Measurements from ENCODE around the gene MACROH2A1. TPM values are rescaled to one million over a fixed set of nuclear protein-coding genes. Genes with fewer than 3 reads are reported as not detected.
A peak's percentile ranks its signal among the peaks of the same experiment; 100 is the strongest.

MACROH2A1 gene
- total RNA-seq, 1 donor from 2014 or later, result 151 TPM

- DNase-seq (ENCODE audit: low read depth in 2 of 2), result peak; percentile 74 to 77
Measured at GRCh38 chr5:135356522-135357318, 42.3 kb downstream of the MACROH2A1 start.

DNA sequence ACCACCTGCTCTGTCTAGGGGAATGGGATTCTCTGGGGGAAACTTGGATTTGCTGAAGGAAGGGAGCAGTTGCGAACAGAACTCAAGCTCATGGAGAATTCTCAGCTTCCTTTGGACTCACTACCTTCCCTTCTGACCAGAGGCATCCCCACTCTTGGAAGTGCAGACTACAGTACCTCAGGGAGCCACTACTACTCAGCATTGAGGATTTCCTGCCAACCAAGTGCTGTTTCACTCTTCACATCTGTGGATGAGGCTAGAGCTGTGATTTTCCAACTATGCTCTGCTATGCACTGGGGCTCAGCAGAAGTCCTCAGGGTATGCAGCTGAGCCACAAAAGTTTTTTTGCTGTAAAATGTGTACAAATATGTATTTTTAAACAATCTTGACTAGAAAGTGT lies 43.9 kb downstream of the MACROH2A1 start:
- no peak for DNase-seq (ENCODE audit: low read depth in 2 of 2)

DNA sequence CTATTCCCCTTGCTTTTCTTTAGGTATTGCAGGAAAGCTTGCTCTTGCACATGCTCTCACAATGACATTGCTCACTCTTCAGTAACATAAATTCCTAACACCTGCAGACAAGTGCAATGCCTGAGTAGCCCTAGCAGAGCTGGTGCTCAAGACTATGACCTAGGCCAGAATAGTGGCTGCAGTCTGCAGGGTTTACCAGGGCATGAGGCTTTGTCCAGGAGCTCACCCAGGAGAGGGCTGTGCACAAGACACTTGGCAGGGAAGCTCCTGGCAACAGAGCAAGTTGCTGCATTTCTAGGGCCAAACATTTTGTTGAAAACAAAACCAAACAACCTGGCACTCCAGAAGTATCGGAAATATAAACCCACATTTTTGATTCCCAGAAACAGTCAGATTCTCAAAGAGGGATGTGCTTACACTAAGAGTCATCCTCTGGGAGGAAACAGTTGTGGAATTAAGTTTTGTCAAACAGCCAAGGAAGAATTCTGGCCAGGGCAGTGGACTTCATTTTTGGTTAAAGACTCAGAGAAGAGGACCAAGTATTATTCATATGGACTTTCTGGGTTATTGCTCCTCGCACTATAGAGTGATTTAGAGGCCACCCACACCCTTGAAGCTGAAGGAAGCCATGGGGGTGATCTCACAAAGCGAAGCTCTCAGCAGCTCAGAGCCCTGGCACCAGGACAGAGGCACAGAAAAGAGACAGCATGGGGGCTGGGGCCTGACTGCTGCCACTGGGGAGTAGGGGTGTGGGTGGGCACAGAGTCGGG lies 44.9 kb downstream of the MACROH2A1 start:
- peak in 1 of 2 donors; percentile 57 for DNase-seq (ENCODE audit: low read depth in 2 of 2)

- no peak for DNase-seq (ENCODE audit: low read depth in 2 of 2)
Measured at GRCh38 chr5:135350536-135350935, 48.5 kb downstream of the MACROH2A1 start.

- no peak for DNase-seq (ENCODE audit: low read depth in 2 of 2)
Measured at GRCh38 chr5:135349886-135350285, 49.1 kb downstream of the MACROH2A1 start.

GRCh38 chr5:135349451-135349850 lies 49.6 kb downstream of the MACROH2A1 start:
- DNase-seq (ENCODE audit: low read depth in 2 of 2), result no peak

DNA sequence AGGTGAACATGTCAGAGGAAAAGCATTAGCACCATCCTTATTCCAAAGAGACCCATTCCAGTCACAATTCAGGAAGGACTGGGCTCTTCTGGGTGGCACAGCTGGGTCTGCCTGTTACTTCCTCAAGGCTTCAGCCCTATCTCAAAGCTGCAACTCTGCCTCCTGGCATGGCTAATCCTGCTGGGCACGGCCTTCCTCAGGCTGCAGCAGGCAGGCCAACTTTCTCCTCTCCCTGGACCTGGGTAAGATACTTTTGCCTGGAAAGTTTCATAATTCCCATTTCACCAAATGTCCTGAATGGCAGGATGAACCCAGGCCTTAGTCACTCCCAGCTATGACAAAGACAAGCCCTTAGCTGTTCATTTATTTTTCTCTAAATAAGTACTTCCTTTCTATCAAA lies 50.1 kb downstream of the MACROH2A1 start:
- DNase-seq (ENCODE audit: low read depth in 2 of 2), result no peak

GRCh38 chr5:135347392-135347791 lies 51.6 kb downstream of the MACROH2A1 start:
- DNase-seq (ENCODE audit: low read depth in 2 of 2), result no peak

DNA sequence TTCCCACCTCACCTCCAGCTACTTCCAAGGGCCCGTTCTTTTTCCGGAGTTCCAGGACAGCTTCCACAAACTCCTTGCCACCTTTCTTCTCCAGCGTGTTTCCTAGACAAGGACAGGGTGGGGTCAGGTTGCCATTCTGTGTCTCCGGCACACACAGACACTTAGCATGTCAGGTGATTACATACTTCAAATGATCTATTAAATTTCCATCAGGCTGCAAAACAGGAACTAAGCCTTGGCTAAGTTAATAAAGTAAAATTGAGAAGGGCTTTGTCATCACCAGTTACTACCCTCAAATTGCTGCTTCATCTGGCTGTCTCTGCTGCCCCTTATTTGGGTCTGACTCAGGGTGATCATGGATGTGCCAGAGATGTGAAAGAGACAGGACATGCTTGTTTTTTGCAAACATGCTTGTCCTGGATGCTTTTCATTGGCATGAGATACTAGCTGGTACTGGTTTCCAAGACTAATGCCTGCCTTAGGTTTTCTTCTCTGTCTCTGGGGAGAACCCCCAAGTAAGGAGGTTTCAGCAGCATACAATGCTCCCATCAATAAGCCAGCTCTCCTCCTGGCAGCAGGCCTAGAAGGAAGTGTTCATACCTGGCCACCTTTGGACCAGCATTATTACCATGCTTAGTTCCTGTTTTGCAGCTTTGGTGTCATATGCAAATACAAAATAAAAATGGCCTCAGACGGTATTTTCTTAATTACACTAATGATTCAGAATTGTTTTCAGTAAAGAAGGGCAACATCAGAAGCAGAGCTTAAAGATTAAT lies 52.9 kb downstream of the MACROH2A1 start:
- DNase-seq (ENCODE audit: low read depth in 2 of 2), result no peak

DNA sequence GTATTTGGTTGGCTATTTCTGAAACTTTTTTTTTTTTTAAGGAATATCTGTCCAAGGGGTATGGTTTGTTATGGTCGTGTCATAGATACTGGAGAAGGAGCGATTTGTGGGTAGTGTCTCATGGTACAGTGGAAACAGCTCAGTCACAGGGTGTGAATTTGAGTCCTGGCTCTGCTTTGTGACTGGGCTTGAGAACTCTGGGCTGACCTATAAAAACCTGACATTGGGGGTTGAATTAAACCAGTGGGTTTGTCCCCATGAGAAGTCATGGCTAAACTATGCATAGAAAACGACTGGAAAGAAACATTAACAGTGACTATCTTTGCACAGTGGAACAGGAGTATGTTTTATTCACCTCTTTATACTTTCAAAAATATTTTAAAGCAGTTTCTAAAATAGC lies 54.7 kb downstream of the MACROH2A1 start:
- DNase-seq (ENCODE audit: low read depth in 2 of 2), result no peak

GRCh38 chr5:135343413-135343812 lies 55.6 kb downstream of the MACROH2A1 start:
- no peak for DNase-seq (ENCODE audit: low read depth in 2 of 2)

DNA sequence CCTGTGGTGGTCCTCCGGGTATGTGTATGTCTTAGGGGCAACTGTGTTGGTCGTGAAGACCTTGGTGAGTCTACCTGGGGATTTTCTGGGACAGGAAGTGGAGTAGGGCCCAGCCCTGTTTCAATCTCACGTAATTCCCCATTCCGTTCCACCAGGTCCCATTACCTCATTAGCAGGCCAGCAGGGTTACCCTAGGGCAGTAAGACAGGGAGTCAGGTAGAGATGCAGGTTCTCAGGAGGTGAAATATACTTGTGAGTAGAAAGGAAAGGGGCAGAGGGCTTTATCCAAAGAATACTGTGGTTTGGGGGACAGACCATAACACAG lies 56.5 kb downstream of the MACROH2A1 start:
- no peak for DNase-seq (ENCODE audit: low read depth in 2 of 2)

DNA sequence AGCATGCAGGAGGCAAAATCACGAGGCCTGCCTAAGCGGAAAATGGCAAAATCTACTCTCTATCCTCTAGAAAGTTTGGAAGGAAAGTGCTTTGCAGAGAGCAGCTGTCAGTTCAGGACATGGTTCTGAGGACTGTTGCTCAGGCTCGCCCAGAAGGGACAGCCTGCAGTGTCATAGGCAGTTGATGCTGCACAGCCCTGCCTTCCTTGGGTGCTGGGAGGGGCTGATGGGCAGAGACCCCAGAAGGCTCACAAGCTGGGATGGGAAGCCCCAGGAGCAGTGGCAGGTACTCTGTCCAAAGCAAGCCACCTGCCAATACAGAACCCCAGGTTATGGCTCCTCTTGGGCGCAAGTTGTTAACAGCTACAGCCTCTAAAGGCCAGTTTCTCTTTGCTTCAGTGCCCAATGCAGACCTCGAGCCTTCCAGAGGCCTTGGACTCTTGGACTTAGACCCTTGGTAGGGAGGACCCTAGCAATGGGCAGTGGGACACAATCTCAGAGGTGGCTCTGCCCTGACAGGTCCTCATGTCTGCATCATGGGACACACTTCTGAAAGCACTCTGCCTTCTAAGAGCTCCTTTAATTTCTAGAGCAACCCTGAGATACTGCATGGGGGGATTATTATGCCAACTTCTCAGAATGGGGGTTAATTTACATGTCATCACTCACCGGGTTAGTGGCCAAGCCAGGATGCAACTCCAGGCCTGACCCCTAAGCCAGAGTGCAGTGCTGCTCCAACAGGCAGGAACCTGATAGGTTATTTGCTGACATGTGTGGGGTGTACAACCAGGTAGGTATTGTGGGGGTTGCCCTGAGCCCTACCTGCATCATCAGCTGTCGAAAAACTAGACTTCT lies 57.1 kb downstream of the MACROH2A1 start:
- no peak for DNase-seq (ENCODE audit: low read depth in 2 of 2)

DNA sequence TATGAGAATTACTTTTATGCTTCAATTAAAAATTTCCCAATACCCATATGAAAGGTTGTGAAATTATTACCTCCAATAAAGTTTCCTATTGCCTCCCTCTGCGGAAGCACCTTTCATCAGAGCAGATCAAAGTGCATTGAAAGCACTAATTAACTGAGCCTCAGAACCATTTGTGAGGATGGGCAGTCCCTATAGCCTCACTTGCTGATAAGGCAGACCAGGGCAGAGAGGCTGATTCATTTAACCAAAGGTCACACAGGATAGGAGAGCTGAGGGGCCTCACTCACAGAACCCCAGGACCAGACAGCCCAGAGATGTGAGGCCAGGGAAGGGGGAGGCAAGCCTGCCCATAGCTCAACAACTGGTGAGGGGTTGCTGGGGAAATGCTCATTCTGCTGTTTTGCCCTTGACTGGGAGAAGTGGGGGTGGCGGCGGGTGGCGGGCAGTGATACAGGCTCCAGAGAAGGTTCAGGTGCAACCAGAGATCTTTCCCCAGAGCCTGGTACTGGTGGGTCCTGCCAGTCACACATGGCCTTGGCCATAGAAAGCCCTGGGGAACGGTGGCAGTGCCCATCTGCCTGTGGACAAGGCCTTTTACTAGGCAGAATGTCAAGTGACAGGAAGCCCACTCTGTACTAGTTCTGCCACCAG lies 57.9 kb downstream of the MACROH2A1 start:
- DNase-seq (ENCODE audit: low read depth in 2 of 2), result no peak

DNA sequence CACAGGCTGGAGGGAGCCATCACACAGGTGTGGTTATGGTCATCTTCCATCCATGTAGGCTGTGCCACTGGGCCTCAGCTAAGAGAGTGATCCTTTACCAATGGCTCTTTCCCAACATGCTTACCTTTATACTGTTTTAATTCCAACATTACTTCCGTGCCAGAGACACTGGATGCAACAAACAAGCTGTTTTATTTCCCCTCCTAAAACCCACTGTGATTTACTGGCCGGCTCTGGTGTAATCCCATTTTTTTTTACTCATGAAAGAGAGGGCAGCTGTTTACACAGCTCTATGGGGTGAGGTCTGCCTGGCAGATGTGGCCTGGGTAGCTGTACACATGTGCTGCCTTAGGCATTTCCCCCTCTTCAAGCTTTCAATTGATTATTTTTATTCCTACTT lies 58.5 kb downstream of the MACROH2A1 start:
- no peak for DNase-seq (ENCODE audit: low read depth in 2 of 2)

- no peak for DNase-seq (ENCODE audit: low read depth in 2 of 2)
Measured at GRCh38 chr5:135339623-135340022, 59.4 kb downstream of the MACROH2A1 start.

DNA sequence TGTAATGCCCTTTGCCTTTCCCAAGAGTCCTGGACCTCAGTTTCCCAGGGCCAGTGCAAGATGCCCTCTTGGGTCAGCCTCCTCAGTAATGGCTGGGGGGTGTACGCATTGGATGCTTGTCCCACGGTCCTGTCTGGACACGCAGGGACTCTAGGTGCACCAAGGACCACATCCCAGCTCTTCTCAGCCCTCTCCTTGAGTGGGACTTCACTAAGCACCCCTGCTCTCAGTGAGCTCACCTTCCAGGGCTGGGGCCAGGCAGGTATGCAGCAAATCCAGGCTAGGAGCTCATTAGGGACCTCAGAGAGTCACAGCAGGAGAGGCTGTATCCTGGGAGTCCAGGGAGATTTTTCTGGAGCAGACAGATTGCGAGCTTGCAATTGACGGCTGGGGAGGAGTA lies 59.8 kb downstream of the MACROH2A1 start:
- no peak for DNase-seq (ENCODE audit: low read depth in 2 of 2)

DNA sequence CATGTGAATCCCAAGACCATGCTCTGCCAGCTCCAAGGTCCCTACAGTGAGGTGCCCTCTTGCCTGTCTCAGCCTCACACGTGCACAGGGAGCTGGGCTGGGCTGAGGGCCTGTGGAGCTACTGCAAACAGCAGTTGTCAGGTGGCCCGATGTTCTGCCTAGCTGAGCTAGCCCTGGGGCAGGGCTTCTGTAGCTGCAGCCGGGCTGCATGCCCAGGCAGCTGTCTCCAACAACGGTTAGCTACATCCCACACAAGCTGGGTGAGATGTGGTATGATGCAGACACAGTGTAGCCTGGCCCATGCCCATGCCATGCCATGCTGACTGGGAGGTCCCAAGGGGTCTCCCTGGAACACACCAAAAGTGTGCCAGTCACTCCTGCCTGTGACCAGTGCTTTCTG lies 62.0 kb downstream of the MACROH2A1 start:
- DNase-seq (ENCODE audit: low read depth in 2 of 2), result no peak

- DNase-seq (ENCODE audit: low read depth in 2 of 2), result peak in 1 of 2 donors; percentile 66
Measured at GRCh38 chr5:135335031-135335828, 63.8 kb downstream of the MACROH2A1 start.

Data from lung microvascular endothelial cell (primary cell).